ENCODE data around the gene SLC7A4. TPM values are rescaled to one million over a fixed set of nuclear protein-coding genes. Genes with fewer than 3 reads are reported as not detected.

The SLC7A4 gene
- total and polyA plus RNA-seq, 2 of the 8 experiments (the other 6 are each of a cell fraction or from before 2014, with no cell fraction given), result 0.92 TPM; not detected in 1

DNA sequence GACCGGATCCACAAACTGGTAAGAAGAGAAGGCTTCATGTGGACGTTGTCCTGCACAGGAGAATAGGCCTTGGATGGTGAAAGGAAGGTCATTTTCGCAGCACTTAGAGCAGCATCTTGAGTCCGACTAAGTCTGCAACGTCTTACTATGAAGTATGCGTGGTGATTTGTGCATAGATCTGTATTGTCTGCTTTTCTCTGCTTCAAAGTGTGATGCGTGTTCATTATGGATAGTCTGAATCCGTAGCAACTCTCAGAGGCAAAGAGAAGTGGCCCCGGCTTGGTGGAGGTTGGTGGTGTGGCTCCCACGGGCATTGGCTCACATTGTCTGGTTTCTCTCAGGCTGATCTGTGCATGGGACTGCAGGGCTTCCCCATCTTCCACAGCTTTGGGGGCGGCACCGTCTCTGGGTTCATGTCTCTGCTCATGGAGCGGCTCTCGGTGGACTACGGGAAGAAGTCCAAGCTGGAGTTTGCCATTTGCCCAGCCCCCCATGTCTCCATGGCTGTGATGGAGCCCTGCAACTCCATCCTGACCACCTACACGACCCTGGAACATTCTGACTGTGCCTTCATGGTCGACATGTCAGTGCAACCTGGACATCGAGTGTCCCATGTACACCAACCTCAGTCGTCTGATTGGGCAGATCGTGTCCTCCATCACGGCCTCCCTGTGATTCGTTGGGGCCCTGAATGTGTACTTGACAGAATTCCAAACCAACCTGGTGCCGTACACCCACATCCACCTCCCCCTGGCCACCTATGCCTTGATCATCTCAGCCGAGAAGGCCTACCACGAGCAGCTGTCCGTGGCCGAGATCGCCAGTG lies 34.9 kb upstream of the SLC7A4 start:
- no peak overlapping the region for H3K56ac ChIP-seq (replicated peaks; ENCODE audit: insufficient read length, low read depth, low read length)
- no peak overlapping the region for H4K91ac ChIP-seq (replicated peaks; ENCODE audit: insufficient read length, low read length)
- H4K20me1 ChIP-seq (replicated peaks in 1 of 2; ENCODE audit: control insufficient read depth in 1 of 2, insufficient read depth in 2 of 2, low read length in 2 of 2), result no peaks in the 10 kb centered on the region
- CTCF ChIA-PET (ENCODE audit: partially characterized antibody), result no interaction called here
- H3K79me1 ChIP-seq (ENCODE audit: low read depth, low read length), result no peaks in the 10 kb centered on the region
- H2BK5ac ChIP-seq (ENCODE audit: low read depth, low read length), result no peak overlapping the region
- DNase-seq (ENCODE audit: low read depth in 1 of 2, low spot score in 2 of 2) (no peak), FAIRE-seq (no peak)
- no peak overlapping the region for H3K4me2 ChIP-seq (ENCODE audit: insufficient read depth in 1 of 2, low read depth in 2 of 2, low read length in 2 of 2)
- peaks cover 0 to 2% (median 0%) of the 10 kb centered on the region in 4 experiments; a peak in 1 of 7 replicates for H3K27me3 ChIP-seq (replicated peaks in 1 of 4; ENCODE audit: control insufficient read depth in 3 of 4, extremely low read depth in 1 of 4, insufficient read depth in 3 of 4, low read length in 3 of 4)
- H4K5ac ChIP-seq (ENCODE audit: insufficient read length, low read depth, low read length), result no peak overlapping the region
- H3K79me2 ChIP-seq (ENCODE audit: control insufficient read depth in 1 of 2, insufficient read depth in 2 of 2, low read length in 2 of 2), result no peaks in the 10 kb centered on the region
- 87% methylated on average over 28 of the region's 28 CpGs; no CpG with 5 or more reads in 1 of the 2 experiments for WGBS, 2 experiments (ENCODE audit: extremely low coverage in 1 of 2, insufficient coverage in 1 of 2, insufficient read length in 1 of 2, insufficient replicate concordance in 2 of 2, low coverage in 1 of 2, low lambda C conversion rate in 2 of 2, missing lambda C conversion rate in 1 of 2)
- H2BK12ac ChIP-seq (ENCODE audit: low read depth, low read length), result no peak overlapping the region
- H3K18ac ChIP-seq (ENCODE audit: extremely low read depth, low read length), result no peak overlapping the region
- no peak overlapping the region for H3K4ac ChIP-seq (replicated peaks; ENCODE audit: insufficient read length, low read depth, low read length)
- H3K27ac ChIP-seq (ENCODE audit: low read depth, low read length), result no peak overlapping the region
- no peak overlapping the region for H2AFZ ChIP-seq (ENCODE audit: low read length)
- H3K4me3 ChIP-seq (ENCODE audit: extremely low read depth in 1 of 4, insufficient read depth in 2 of 4, low read depth in 3 of 4, low read length in 4 of 4), result no peak overlapping the region
- H3K4me1 ChIP-seq (replicated peaks in 1 of 4; ENCODE audit: control insufficient read depth in 3 of 4, insufficient read depth in 4 of 4, low read length in 3 of 4), result no peaks in the 10 kb centered on the region; a peak in 1 of 7 replicates
- TF ChIP-seq NRF1 (IDR thresholded peaks at IDR 0.05; ENCODE audit: low read depth, low read length) (no peak), YY1 (IDR thresholded peaks at IDR 0.05; ENCODE audit: low read depth, low read length) (no peak), SUZ12 (IDR thresholded peaks at IDR 0.05; ENCODE audit: low read length) (no peak)
- no peak overlapping the region for H2AK5ac ChIP-seq (ENCODE audit: low read depth, low read length)
- H3K14ac ChIP-seq (ENCODE audit: insufficient read length), result no peak overlapping the region
- H4K8ac ChIP-seq (ENCODE audit: extremely low read depth, insufficient read depth, low read length), result no peak overlapping the region
- no peaks in the 10 kb centered on the region for H3K9me3 ChIP-seq (ENCODE audit: insufficient read depth in 2 of 2, low read depth in 1 of 2, low read length in 1 of 2)
- no peak overlapping the region for H3K23ac ChIP-seq (ENCODE audit: insufficient read length)
- no peaks in the 10 kb centered on the region for H3K23me2 ChIP-seq (ENCODE audit: low read depth, low read length)
- H3K36me3 ChIP-seq (ENCODE audit: control insufficient read depth in 2 of 4, insufficient read depth in 4 of 4, low read length in 3 of 4), result no peaks in the 10 kb centered on the region
- H2BK120ac ChIP-seq (replicated peaks; ENCODE audit: low read depth, low read length), result no peak overlapping the region
- H2BK15ac ChIP-seq (ENCODE audit: low read length), result no peak overlapping the region
- no peak overlapping the region for H3K9ac ChIP-seq (replicated peaks in 1 of 4; ENCODE audit: extremely low read depth in 1 of 4, low read depth in 3 of 4, low read length in 3 of 4)
- H2BK20ac ChIP-seq (ENCODE audit: low read length), result no peak overlapping the region
- POLR2A ChIA-PET (ENCODE audit: partially characterized antibody), result no interaction called here

All from H1 (cell line).